HepG2 (cell line): ENCODE measurements around the gene ARHGAP23. TPM values are rescaled to one million over a fixed set of nuclear protein-coding genes. Genes with fewer than 3 reads are reported as not detected.
A peak's percentile ranks its signal among the peaks of the same experiment; 100 is the strongest.

ENCODE experiments used
- ATF3 ChIP-seq: sonication (generic); formaldehyde crosslinking; IDR thresholded peaks from 2 replicates; pipeline ENCODE4 v1.4.0; 2020; ENCODE audit warnings: missing genetic modification reagents
- ATF7 ChIP-seq, 2 experiments: fragments of 450-650 bp in 1 of 2; sonication (generic) in 1 of 2; formaldehyde crosslinking in 1 of 2; IDR thresholded peaks; 2 replicates each; pipeline versions ENCODE4 v1.4.0 to v1.6.1; 2016 to 2020; ENCODE audit warnings: antibody characterized with exemption in 1 of 2, mild to moderate bottlenecking in 1 of 2, missing genetic modification reagents in 1 of 2
- BHLHE40 ChIP-seq: IDR thresholded peaks from 2 replicates; pipeline ENCODE4 v1.6.1; 2011; ENCODE audit warnings: low read length, improper control_type of control experiment
- CEBPG ChIP-seq: IDR thresholded peaks from 2 replicates; pipeline ENCODE4 v1.6.1; 2016
- HNF4A ChIP-seq: sonication (generic); formaldehyde crosslinking; IDR thresholded peaks from 2 replicates; pipeline ENCODE4 v1.4.0; 2020; ENCODE audit warnings: missing genetic modification reagents
- JARID2 ChIP-seq: sonication (generic); formaldehyde crosslinking; IDR thresholded peaks from 2 replicates; pipeline ENCODE4 v1.8.1; 2023; ENCODE audit warnings: missing genetic modification reagents, inconsistent platforms; ENCODE audit not compliant: insufficient replicate concordance
- KDM3A ChIP-seq: IDR thresholded peaks from 2 replicates; pipeline ENCODE4 v1.6.1; 2018; ENCODE audit warnings: low read depth, missing compliant biosample characterization
- KLF9 ChIP-seq: IDR thresholded peaks from 2 replicates; pipeline ENCODE4 v1.6.1; 2016; ENCODE audit warnings: low read depth
- MED8 ChIP-seq: sonication (generic); formaldehyde crosslinking; IDR thresholded peaks from 2 replicates; pipeline ENCODE4 v1.8.1; 2023; ENCODE audit warnings: mild to moderate bottlenecking, missing genetic modification reagents; ENCODE audit not compliant: insufficient replicate concordance
- MXD1 ChIP-seq: sonication (generic); formaldehyde crosslinking; IDR thresholded peaks from 2 replicates; pipeline ENCODE4 v1.4.0; 2020; ENCODE audit warnings: mild to moderate bottlenecking, missing genetic modification reagents
- PHF21A ChIP-seq: sonication (generic); formaldehyde crosslinking; IDR thresholded peaks from 2 replicates; pipeline ENCODE4 v1.5.0; 2020; ENCODE audit warnings: mild to moderate bottlenecking, missing genetic modification reagents
- TBX3 ChIP-seq: fragments of 450-650 bp; IDR thresholded peaks from 2 replicates; pipeline ENCODE4 v1.6.1; 2017; ENCODE audit warnings: antibody characterized with exemption, mild to moderate bottlenecking, inconsistent platforms, borderline replicate concordance
- TEAD2 ChIP-seq: sonication (generic); formaldehyde crosslinking; IDR thresholded peaks from 2 replicates; pipeline ENCODE4 v1.9.0; 2021; ENCODE audit warnings: missing genetic modification reagents
- THAP7 ChIP-seq: sonication (generic); formaldehyde crosslinking; IDR thresholded peaks from 2 replicates; pipeline ENCODE4 v1.8.1; 2023; ENCODE audit warnings: mild to moderate bottlenecking, missing genetic modification reagents
- THRA ChIP-seq: sonication (generic); formaldehyde crosslinking; IDR thresholded peaks from 2 replicates; pipeline ENCODE4 v1.4.0; 2020; ENCODE audit warnings: missing genetic modification reagents, borderline replicate concordance
- XRCC5 ChIP-seq: fragments of 200-400 bp; formaldehyde crosslinking; optimal IDR thresholded peaks from 2 replicates; pipeline ENCODE3; 2017; ENCODE audit warnings: mild to moderate bottlenecking, low read length
- ZBTB3 ChIP-seq: sonication (generic); formaldehyde crosslinking; IDR thresholded peaks from 2 replicates; pipeline ENCODE4 v1.4.0; 2020; ENCODE audit warnings: low read depth, mild to moderate bottlenecking, moderate library complexity, missing genetic modification reagents, borderline replicate concordance
- ZNF10 ChIP-seq: sonication (generic); formaldehyde crosslinking; IDR thresholded peaks from 2 replicates; pipeline ENCODE4 v1.4.0; 2020; ENCODE audit warnings: mild to moderate bottlenecking, low read depth, missing genetic modification reagents, borderline replicate concordance
- ZNF12 ChIP-seq: sonication (generic); formaldehyde crosslinking; IDR thresholded peaks from 2 replicates; pipeline ENCODE4 v1.5.0; 2020; ENCODE audit warnings: missing genetic modification reagents
- ZNF280B ChIP-seq: sonication (generic); formaldehyde crosslinking; IDR thresholded peaks from 2 replicates; pipeline ENCODE4 v1.5.0; 2020; ENCODE audit warnings: missing genetic modification reagents, mild to moderate bottlenecking, borderline replicate concordance
- ZNF441 ChIP-seq: sonication (generic); formaldehyde crosslinking; IDR thresholded peaks from 2 replicates; pipeline ENCODE4 v1.7.0; 2021; ENCODE audit warnings: missing genetic modification reagents, borderline replicate concordance
- ZNF556 ChIP-seq: sonication (generic); formaldehyde crosslinking; IDR thresholded peaks from 2 replicates; pipeline ENCODE4 v1.4.0; 2020; ENCODE audit warnings: mild to moderate bottlenecking, missing genetic modification reagents, borderline replicate concordance
- ZNF605 ChIP-seq: sonication (generic); formaldehyde crosslinking; IDR thresholded peaks from 2 replicates; pipeline ENCODE4 v1.8.0; 2022; ENCODE audit warnings: mild to moderate bottlenecking, missing genetic modification reagents
- ZNF644 ChIP-seq: IDR thresholded peaks from 2 replicates; pipeline ENCODE4 v1.6.1; 2016; ENCODE audit warnings: low read depth
- ZNF746 ChIP-seq: sonication (generic); formaldehyde crosslinking; IDR thresholded peaks from 2 replicates; pipeline ENCODE4 v1.8.0; 2022; ENCODE audit warnings: mild to moderate bottlenecking, missing genetic modification reagents
- polyA plus RNA-seq, 8 experiments: library from polyadenylated mRNA; depleted of rRNA in 3 of 8; stranded (reverse) in 7 of 8; unstranded in 1 of 8; fragments of >200 nt; fragmentation: Illumina TruSeq in 4 of 8; extraction: Trizol in 4 of 8; gene quantifications; 2 replicates each; pipeline versions ENCODE4 v1.2.1 to v1.2.3, GENCODE V29; 2011 to 2016; ENCODE audit warnings: low read depth in 4 of 8, missing spikeins in 1 of 8, mixed read lengths in 1 of 8; ENCODE audit not compliant: insufficient read depth in 1 of 8
- total RNA-seq, 5 experiments: library from RNA; depleted of rRNA; stranded (reverse); fragments of >200 nt; fragmentation: Illumina TruSeq; extraction: Trizol; gene quantifications; 2 replicates each; pipeline ENCODE4 v1.2.3, GENCODE V29; 2016; ENCODE audit warnings: low read depth in 1 of 5

ARHGAP23 gene
- total and polyA plus RNA-seq, 2 of the 13 experiments (the other 11 are each of a cell fraction or from before 2014, with no cell fraction given) = 0.03 TPM; not detected in 1

- TF ChIP-seq ZNF441 (no peak), JARID2 (CRISPR knock-in tag) (no peak), PHF21A (CRISPR knock-in tag) (peak; percentile 63; the same call in 1 of the 2 replicates), TBX3 (0 out of 2 replicates have a peak, but pooled peaks have one; percentile 26), HNF4A (CRISPR knock-in tag) (peak; percentile 45), ZNF556 (CRISPR knock-in tag) (no peak), TEAD2 (CRISPR knock-in tag) (no peak), ATF7 (IDR thresholded peaks at IDR 0.05) (peak; percentile 82), ATF7 (CRISPR knock-in tag; IDR thresholded peaks at IDR 0.05) (peak; percentile 77; the same call in 1 of the 2 replicates), ZNF746 (CRISPR knock-in tag) (peak; percentile 95), CEBPG (peak; percentile 99), THRA (CRISPR knock-in tag) (peak; percentile 10; the same call in 1 of the 2 replicates), ZNF12 (CRISPR knock-in tag) (peak; percentile 78; the same call in 1 of the 2 replicates), ATF3 (CRISPR knock-in tag) (peak; percentile 98), MXD1 (CRISPR knock-in tag) (0 out of 2 replicates have a peak, but pooled peaks have one; percentile 39), ZNF10 (CRISPR knock-in tag) (no peak), XRCC5 (peak; percentile 42), ZBTB3 (no peak), BHLHE40 (peak; percentile 43), THAP7 (0 out of 2 replicates have a peak, but pooled peaks have one; percentile 17), KLF9 (CRISPR knock-in tag) (no peak), ZNF605 (CRISPR knock-in tag) (peak; percentile 29; the same call in 1 of the 2 replicates), ZNF644 (peak; percentile 42), MED8 (CRISPR knock-in tag) (peak; percentile 48), ZNF280B (CRISPR knock-in tag) (0 out of 2 replicates have a peak, but pooled peaks have one; percentile 12), KDM3A (CRISPR knock-in tag) (peak; percentile 68; the same call in 1 of the 2 replicates)
These were observed 12.7 kb upstream of the ARHGAP23 start (continued) for GRCh38 chr17:38415250-38416194.
